Fibroblast of gingiva (primary cell): ENCODE measurements around the gene YKT6.
"Not testable (repeated sequence)": the region's sequence is repeated elsewhere in the genome, so short reads cannot be mapped to it uniquely, and the experiment has no call there.

Experiments
- DNase-seq: peaks from one replicate; pipeline ENCODE4 v3.0.0-alpha.2; 2011; ENCODE audit warnings: low read depth

The YKT6 gene

DNA sequence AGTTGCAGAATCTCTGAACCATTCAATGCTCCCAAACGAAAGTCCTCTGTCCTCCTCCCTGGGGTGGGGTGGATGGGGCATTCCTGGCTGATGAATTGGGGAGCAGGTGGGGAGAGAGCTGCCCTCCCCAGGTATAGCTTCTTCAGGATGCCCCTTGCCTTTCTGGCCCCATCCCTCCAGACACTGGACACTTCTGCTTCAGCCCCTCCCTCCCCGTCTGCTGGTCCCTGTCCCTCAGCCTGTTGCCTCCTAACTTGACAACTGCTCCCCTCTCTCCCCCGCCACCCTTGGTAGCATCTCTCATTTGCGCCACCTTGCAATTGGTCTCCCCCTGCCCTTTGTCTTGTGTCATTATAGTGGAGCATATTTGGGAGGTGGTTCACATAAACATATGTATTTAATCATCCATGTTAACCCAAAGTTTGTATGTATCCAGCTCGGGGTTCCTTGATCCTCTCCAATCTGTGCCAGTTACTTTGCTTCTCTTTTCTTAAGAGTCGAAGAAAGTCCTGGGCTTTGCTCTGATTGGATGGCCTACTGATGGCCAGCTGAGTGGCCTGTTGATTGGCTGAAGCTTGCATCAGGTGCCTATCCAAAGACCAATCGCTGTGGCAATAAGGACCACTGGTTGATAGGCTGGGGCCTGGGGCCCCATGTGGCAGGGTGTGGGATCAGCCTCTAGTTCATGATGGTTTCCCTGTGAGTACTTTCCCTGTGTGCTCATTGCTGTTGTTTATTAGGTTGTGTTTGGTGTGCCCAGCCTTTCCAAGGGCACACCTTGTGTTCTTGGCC is 7.6 kb upstream of the YKT6 start:
- no peak for DNase-seq

DNA sequence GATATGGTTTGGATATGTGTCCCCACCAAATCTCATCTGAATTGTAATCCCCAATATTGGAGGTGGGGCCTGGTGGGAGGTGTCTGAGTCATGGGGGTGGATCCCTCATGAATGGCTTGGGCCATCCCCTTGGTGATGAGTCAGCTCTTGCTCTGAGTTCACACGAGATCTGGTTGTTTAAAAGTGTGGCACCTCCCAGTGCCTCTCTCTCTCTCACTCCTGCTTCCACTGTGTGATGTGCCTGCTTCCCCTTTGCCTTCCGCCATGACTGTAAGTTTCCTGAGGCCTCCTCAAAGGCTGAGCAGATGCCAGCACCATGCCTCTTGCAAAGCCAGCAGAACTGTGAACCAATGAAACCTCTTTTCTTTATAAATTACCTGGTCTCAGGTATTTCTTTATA is 6.7 kb upstream of the YKT6 start:
- no peak for DNase-seq

DNA sequence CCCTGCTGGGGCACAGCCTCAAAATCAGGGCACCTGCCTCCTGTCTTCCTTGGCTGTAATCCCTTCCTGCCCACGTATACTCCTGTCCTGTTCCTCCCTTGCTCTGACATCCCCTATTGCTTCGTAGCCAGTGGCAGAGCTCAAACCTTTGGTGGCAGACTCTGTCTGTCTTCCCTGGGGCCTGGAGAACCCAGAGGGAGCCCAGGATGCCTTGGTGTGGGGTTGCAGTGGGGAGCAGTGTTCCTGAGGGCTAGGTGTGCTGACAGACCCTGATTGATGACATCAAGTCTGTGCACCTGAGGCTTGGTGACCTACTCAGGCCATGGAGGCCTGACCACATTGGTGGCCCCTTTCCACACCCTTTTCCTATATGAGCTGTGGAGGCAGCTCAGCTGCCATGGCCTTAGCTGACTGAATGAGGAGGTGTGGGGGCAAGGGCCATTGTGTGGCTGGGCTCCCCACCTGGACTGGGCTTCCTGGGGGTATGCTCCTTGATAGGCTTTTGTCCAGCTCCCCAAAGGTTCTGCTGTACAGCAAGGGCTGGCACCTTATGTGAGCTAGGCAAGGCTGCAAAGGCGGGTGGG is 6.1 kb upstream of the YKT6 start:
- DNase-seq: no peak

DNA sequence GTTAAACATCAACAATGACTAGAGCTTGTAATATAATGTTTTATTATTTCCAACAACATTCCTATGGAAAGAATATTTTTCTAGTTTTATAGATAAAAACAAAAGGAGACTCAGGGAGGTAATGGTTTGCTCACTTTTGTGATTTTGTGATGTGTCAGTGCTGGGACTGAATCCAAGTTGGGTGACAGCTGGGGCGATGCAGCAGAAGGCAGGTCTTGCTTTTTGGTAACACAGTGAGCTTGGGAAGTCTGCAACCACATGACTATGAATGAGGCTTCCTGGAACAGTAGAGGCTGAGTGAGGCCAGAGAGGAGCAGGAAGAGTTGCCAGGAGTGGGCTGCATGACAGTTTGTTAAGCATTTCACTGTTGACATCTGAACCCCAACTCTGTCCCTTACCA is 4.9 kb upstream of the YKT6 start:
- no peak for DNase-seq

DNA sequence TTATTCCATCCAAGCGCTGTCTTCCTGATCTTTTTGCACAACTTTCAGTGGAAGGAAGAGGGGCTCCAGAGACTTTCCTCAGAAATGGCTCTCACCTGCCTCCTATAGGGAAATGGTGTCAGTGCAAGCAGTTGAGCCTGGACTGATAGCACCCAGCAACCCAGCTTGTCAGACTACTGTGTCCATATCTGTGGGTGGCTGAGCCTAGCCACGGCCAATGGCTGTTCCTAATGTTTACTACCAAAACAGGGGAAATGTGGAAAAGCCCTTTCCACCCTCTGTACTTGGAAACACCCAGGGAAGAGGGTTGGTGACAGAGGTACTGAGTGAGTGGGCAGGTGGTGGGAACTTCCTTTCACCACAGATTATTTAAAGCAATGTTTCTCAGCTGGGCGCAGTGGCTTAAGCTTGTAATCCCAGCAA is 4.3 kb upstream of the YKT6 start:
- peak; percentile 42 for DNase-seq

- no peak for DNase-seq
These were observed 3.3 kb upstream of the YKT6 start for GRCh38 chr7:44197474-44197873.

GRCh38 chr7:44200163-44200562 is 615 bp upstream of the YKT6 start:
- DNase-seq: not testable (repeated sequence)

GRCh38 chr7:44201813-44202212 is 1.0 kb downstream of the YKT6 start:
- DNase-seq: no peak

DNA sequence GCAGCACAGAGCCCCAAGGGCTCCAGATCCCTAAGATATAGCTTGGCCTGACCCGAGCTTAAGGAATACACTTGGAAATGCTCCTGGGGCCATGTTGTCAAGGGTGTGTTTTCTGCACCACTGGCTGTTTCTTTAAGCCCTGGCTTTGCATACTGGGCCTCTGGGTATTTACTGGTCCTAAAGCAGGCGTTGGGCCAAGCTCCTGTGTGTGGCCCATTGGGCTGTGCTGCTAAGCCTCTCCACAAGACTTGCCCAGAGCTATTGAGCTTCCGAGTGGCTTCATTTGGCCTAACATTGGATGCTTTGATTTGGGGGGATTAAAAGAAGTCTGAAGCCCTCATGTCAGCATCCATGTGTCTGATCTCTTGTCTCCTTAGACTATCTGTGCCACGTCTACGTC is 5.2 kb downstream of the YKT6 start:
- no peak for DNase-seq

- no peak for DNase-seq
These were observed 7.3 kb downstream of the YKT6 start for GRCh38 chr7:44208085-44208484.

DNA sequence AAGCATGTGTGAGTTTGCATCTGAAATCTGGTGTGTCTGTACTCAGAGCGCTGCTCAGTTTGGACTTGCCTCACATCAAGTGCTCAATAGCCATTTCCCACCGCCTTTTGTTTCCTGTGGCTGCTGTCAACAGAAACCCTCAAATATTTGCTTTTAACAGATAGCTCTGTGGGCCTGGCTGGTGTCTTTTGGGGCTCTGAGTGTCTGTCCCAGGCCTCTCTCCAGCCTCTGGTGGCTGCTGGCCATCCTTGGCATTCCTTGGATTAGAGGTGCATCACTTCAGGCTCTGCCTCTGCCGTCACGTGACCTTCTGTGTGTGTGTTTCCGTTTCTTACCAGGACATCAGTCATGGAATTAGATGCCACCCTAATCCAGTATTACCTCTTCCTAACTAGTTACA is 9.3 kb downstream of the YKT6 start:
- no peak for DNase-seq

- no peak for DNase-seq
These were observed 10.4 kb downstream of the YKT6 start for GRCh38 chr7:44211126-44211675.

DNA sequence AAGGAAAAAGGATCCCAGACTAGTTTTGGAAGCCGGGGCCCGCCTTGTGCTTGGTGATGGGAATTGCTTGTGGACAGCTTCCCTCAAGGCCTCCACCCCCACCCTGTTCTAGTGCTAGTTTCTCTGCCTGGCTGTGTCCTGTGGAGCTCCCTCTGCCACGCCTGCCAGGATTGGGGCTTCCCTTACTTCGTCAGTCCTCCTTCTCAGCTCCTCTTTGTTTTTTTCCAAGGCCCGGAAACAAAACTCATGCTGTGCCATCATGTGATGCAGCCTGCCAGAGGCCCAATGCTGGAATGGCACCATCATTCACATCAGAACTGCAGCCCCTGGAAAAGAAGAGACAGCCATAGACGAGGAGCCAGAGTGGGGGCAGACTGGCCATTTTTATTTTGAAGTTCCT is 11.2 kb downstream of the YKT6 start:
- no peak for DNase-seq

DNA sequence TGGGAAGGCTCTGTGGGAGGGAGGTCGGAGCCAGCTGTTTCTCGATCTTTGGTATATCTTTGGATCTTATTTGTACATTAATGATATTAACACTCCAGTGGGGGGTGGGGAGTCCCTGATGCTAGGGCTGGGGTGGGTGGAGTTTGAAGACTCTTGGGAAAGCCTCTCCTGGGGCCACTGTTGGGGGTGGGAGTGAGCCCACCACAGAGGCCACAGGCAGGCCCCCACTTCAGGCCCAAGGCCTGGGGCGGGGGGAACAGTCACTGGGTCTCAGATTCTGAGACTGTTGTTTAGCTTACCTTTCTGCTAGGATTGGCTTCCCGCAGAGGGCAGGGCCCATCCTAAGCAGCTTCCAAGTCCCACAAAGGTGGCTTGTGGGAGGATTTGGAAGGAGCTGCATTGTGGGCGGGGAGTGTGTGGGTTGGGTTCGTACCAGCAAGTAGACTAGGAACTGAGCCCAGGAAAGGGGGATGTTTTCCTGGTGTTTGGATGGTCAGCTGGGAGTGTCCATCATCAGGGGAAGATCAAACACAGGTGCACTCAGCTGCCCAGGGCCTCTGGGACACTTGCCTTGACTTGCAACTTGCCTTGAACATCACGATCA is 11.9 kb downstream of the YKT6 start:
- no peak for DNase-seq

GRCh38 chr7:44213206-44213876 is 12.6 kb downstream of the YKT6 start:
- DNase-seq: no peak

DNA sequence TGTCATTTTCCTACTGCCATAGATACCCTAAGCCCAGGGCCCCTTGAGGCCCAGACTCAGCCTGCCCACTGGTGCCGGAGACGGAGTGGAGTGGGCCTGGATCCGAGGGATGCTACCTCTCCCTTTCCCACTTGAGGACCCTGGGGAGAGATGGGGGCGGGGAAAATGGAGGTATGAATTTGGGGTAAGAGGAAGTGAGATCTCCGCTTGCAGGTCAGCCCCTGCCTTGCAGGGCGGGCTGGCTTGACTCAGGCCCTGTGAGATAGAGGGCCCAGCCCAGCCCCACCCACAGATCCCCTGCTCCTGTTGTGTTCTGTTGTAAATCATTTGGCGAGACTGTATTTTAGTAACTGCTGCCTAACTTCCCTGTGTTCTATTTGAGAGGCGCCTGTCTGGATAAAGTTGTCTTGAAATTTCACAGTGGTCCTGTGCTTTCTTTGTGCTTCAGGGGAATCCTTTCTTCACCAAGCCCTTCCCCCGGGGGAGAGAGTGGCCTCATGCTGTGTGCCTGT is 13.2 kb downstream of the YKT6 start:
- no peak for DNase-seq

DNA sequence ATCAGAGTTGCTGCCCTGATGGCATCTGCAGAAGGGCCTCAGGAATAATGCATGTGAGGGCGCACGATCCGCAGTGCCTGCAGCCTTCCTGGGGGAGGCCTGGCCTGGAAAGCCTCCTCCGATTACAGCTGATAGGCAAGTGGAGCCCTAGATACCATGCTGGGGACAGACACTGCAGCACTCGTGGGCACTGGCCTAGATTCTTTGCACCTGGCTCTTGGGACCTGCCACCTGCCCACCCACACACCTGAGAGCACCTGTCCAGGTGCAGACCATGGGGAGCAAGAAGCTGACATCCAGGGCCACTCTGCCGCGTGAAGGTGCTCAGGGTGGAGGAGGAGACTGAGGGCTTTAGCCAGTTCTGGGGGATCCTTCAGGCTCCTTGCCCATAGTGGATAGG is 14.8 kb downstream of the YKT6 start:
- no peak for DNase-seq

GRCh38 chr7:44216019-44216418 is 15.2 kb downstream of the YKT6 start:
- DNase-seq: no peak

GRCh38 chr7:44216521-44217222 is 15.9 kb downstream of the YKT6 start:
- no peak for DNase-seq

DNA sequence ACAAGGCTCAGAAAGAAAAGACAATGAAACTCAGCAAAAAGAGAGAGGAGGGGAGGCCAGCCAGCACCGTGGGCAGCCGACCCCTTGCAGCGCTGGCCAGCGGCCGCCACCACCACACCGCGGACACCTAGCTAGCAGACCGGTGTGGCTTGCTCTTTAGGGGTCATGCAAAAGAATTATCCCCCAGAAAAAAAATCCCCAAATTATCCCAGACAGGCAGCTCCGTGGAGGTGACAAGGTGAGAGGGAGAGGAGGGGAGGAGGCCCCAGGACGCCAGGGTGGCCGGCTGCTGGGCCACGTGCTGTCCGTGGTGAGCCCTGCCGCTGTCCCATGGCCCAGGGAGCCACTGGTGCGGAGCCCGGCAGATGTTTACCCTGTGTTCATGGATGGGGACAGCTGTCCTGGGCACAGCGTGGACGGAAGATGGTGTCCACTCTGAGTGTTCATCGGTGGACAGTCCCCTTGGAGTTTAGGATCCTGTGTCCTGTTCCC is 16.5 kb downstream of the YKT6 start:
- DNase-seq: no peak

GRCh38 chr7:44217852-44218402 is 17.1 kb downstream of the YKT6 start:
- no peak for DNase-seq
